NCI-H345 (cell line): ENCODE measurements around the gene INPP5A.
"Not testable (repeated sequence)": the region's sequence is repeated elsewhere in the genome, so short reads cannot be mapped to it uniquely, and the experiment has no call there.

Source experiments
- DNase-seq: peaks from one replicate; lab custom pipeline; 2025; lab: John Stamatoyannopoulos, UW

The INPP5A gene

GRCh38 chr10:132548869-132549268 lies 11.3 kb downstream of the INPP5A start:
- no peak for DNase-seq

DNA sequence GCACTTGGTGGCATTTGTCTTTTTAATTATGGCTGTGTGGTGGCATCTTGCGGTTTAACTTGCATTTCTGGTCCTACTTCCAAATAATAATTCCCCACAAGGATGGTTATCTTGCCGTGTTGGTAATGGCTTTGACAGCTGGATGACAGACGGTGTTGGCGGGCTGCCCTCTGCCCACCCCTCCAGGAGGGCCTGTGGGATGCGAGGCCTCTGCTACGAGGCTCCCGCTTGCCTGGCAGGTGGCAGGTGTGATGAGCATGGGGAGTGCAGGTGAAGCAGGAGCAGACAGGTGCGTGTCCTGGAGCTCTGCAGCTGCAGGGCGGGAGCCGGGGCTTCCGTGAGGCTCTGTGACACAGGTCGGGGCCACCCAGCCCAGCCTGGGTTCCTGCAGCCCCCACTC lies 11.8 kb downstream of the INPP5A start:
- DNase-seq: peak; percentile 76

DNA sequence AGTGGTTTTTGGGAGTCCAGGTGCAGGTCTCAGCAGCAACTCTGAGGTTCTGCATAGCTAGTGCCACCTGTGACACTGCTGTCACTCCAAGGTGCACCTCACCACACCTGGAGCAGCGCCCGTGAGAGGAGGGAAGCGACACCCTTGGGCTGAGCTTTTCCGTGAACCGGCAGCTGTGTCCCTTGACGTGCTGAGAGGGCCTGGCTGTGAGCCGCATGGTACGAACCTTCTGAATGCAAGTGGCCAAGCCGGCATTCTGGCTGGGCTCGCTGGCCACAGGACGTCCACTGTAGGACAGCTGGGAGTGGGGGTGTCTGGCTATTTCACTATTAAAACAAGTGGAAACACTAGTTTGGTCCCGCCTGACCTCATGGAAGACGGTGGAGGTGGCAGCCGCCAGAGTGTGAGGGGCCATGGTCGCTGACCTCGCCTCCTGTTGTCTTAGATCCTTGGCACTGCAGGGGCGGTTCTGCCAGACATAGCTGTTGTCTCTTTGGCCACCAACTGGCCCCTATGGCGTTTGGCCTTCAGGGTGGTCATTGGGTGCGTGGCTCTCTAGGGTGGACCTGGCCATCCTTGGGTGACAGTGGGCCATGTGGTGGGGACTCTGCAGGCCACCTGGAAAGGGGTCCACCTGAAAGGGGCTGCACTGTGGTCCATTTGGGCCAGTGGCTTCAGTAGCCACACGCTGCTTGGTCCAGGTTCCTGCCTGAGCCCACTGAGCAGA lies 12.9 kb downstream of the INPP5A start:
- no peak for DNase-seq

DNA sequence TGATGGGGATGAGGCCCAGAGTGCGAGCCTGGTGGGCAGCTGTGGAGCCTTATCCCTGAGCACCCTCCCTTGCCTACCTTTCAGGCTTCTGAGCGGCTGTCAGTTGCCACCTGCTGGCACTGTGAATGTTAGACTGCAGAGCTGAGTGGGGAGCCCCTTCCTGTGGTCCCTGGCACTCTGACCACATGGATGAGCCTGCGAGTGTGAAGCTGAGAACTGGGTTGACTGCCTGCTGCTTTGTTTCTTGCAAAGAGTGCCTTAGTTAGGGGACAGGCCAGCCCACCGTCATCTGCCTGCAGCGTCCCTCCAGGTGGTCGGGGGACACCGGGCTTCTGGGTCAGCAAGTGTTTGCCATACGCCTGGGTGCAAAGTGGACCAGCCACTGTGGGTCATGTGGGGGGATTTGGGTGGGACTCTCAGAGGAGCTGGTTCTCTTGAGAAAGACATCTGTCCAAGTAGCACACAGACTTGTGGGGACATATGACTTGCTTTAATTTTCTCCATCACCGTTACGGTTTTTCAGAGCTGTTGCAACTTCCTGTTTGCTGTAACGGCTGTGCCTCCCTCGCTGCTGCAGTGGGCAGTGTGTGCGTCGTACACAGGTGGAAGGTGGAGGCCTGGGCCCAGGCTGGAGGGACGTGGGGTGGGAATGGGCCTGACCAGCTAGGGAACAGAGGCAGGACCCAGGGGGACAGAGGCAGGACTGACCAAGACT lies 13.7 kb downstream of the INPP5A start:
- peak; percentile 17 for DNase-seq

- DNase-seq: no peak
These were observed 14.2 kb downstream of the INPP5A start for GRCh38 chr10:132551808-132552130.

DNA sequence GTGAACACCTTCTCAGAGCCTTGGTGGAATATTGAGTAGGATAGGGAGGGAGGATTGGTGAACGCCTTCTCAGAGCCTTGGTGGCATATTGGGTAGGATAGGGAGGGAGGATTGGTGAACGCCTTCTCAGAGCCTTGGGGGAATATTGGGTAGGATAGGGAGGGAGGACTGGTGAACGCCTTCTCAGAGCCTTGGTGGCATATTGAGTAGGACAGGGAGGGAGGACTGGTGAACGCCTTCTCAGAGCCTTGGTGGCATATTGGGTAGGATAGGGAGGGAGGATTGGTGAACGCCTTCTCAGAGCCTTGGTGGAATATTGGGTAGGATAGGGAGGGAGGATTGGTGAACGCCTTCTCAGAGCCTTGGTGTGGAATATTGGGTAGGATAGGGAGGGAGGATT lies 15.0 kb downstream of the INPP5A start:
- not testable (repeated sequence) for DNase-seq

DNA sequence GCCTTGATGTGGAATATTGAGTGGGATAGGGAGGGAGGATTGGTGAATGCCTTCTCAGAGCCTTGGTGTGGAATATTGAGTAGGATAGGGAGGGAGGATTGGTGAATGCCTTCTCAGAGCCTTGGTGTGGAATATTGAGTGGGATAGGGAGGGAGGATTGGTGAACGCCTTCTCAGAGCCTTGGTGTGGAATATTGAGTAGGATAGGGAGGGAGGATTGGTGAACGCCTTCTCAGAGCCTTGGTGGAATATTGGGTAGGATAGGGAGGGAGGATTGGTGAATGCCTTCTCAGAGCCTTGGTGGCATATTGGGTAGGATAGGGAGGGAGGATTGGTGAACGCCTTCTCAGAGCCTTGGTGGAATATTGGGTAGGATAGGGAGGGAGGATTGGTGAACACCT lies 16.0 kb downstream of the INPP5A start:
- DNase-seq: not testable (repeated sequence)

DNA sequence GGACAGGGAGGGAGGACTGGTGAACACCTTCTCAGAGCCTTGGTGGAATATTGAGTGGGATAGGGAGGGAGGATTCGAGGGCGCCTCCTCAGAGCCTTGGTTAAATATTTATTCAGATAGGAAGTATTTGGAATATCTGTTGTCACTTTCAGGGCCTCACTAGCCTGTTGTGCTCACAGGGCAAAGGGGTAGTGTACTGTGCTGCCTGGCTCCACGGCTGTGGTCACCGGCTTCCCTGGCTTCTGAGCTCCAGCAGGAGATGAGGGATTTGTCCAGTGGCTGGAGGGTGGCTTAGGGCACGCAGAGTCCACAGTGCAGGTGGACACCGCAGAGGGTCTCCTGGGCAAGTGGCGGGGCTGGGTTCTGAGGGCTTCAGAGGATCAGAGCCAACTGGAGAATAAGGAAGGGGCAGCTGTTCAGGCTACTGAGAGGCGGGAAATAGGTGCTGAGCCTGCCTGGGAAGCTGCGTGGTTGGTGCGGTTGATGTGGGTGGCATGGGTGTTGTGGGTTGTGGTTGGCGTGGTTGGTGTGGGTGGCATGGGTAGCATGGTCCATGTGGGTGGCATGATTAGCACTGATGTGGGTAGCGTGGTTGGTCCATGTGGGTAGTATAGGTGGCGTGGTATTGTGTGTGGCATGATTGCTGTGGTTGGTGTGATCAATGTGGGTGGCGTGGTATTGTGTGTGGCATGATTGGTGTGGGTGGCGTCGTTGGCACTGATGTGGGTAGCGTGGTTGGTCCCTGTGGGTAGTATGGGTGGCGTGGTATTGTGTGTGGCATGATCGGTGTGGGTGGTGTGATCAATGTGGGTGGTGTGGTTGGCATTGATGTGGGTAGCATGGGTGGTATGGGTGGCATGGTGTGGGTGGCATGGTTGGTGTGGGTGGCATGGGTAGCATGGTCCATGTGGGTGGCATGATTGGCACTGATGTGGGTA lies 16.7 kb downstream of the INPP5A start:
- no peak for DNase-seq

DNA sequence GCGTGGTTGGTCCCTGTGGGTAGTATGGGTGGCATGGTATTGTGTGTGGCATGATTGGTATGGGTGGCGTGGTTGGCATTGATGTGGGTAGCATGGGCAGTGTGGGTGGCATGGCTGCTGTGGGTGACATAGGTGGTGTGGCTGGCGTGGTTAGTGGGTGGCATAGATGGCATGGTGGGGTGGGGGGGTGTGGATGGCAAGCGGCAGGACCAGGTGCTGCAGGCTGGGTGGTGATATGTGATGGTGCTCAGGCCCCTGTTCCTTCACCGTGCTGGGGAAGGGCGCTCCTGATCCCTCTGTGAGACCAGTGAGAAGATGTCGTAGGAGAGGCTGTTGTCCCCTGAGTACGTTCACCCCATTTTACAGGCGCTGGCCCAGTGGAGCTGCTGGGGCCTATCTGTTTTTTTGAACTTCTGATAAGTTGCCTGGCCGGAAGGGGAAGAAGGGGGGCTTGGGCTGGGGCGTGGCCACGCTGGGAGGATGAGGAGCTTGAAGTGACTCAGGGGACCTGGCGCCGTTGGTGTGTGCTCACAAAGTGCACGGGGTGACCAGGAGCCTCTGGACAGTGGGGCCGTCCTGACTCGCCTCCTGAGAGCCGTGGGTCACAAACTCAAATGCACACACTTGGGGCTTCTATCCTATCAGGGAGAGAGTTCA lies 17.5 kb downstream of the INPP5A start:
- DNase-seq: no peak

- DNase-seq: no peak
These were observed 18.3 kb downstream of the INPP5A start for GRCh38 chr10:132555648-132556575.

DNA sequence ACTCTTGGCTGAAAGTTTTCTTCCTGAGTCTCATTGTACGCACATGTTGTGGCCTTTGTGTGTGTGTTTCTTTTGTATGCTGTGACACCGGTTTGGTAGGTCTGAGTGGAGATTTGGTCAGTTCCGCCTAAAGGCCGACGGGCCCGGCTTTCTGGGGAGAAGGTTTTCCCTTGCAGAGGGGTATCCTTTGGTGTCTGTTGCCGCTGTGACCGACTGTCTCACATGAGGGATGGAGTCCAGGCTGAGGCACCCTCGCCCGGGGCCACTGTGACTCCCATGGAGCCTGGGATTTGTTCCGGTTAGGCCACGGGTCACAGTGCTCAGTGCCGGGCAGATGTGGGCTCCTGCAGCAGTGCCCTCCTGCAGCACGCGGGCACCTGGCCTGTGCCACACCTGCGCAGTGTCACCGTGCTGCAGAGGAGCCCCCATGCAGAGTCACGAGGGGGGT lies 19.4 kb downstream of the INPP5A start:
- no peak for DNase-seq

GRCh38 chr10:132557696-132558515 lies 20.3 kb downstream of the INPP5A start:
- DNase-seq: no peak

DNA sequence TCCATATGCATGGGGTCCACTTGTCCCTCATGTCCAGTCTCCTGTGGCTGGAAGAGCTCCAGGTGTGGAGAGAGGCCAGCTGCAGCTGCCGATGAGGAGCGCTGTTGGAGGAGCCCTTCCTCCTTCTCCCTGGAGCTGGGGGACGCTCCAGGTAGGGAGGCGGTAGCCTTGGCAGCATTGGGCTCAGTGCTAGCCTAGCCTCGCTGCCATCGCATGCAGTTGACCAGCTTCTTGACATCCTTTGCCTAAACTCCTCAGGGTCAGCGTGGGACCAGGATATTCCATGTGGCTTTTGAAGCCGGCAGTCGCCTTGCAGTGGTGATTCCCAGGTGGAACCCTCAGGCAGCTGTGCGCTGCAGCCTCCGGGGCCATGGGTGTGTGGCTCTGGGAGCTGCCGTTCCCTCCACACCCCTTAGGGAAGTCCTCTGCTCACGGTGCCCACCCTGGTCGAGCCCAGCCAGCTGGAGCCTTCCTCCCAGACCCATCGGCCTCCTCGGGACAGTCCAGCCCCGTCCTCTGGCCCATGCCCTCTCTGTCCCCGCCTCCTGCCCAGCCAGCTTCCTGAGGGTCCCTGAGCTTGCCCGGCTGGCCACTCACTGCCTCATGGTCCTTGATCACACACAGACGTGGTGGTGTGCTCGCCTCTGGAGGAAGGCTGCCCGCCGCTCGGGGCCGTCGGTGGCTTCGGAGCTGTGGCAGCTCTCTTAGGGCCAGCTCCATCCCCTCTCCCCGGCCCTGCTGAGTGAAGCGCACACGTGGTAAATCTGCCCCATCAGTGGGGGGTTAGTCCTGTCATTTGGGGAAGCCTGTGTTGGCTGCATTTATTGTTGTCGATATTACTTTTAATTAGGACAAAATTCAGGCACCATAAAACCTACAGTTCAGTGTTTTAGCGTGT lies 21.2 kb downstream of the INPP5A start:
- DNase-seq: no peak

GRCh38 chr10:132559538-132559937 lies 22.0 kb downstream of the INPP5A start:
- no peak for DNase-seq

GRCh38 chr10:132560241-132560731 lies 22.7 kb downstream of the INPP5A start:
- no peak for DNase-seq

DNA sequence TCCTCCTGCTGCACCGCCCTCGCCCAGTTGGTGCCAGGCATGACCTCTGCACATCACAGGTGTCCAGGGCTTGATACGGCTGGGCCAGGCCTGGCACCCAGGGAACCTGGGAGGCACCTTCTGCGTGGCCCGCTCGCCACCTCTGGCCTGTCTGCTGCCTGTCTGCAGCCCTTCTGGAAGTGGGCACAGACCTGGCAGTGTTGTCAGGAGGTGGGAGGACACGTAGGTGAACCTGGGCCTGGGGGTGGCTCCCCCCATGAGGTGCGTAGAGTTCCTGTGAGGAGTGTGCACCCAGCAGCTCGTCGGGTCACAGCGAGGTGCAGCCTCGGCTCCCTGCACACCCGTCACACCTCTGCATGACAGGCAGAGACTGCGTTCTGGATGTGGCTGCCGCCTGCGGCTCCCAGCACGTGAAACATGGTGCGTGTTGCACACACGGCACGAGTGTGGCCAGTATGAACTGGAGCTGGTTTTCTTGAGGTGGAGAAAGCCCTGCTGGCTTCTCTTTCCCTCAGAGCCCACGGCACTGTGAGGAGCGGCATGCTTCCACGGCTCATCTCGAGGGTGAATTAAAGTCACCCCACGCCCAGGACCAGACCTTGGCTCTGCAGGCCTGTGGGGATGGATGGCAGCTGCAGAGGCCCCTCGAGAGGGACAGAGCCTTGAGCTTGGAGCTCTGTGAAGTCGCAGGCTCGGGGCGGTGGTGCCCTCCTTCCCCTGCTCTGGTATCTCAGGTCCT lies 24.8 kb downstream of the INPP5A start:
- no peak for DNase-seq

DNA sequence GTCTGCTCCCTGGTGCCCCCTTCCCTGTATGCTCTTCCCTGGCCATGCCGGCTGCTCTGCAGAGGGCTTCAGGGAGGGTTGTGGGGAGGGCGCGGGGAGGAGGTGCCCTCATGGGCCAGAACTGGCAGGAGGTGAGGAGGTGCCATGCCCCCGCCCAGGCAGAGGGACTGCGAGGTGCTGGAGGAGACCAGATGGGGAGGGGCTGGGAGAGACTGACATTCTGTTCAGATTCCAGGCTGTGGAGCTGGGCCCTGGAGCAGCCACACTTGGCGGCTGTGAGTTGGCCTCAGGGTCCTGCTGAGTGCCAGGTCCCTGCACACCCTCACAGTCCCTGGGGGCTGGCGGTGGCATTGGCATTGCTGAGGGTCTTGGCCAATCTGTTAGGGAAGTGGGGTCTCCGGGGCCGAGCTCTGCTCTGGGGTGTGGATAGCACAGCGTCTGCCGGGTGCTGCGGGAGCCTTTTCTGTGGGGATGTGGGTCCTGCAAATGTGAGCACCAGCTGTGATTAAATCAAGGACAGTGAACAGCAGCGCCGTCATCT lies 25.4 kb downstream of the INPP5A start:
- DNase-seq: no peak
